ENCODE results near the gene SLC6A5. TPM values are rescaled to one million over a fixed set of nuclear protein-coding genes. Genes with fewer than 3 reads are reported as not detected.

Gene SLC6A5
- total and polyA plus RNA-seq, 10 of the 15 experiments (the other 5 are each of a cell fraction or from before 2014, with no cell fraction given): 0.01 TPM; not detected in 9

GRCh38 chr11:20616920-20617319 is 17.5 kb downstream of the SLC6A5 start:
- H3K36me3 ChIP-seq (ENCODE audit: control insufficient read depth in 2 of 2, insufficient read depth in 2 of 2, low read length in 1 of 2): no peaks in the 10 kb centered on the region
- no peak overlapping the region for H3K4me3 ChIP-seq
- SMC1A ChIA-PET (ENCODE audit: uncharacterized antibody, unreplicated experiment): no interaction called here
- no peaks in the 10 kb centered on the region for H3K79me2 ChIP-seq (ENCODE audit: control insufficient read depth, insufficient read depth, low read length)
- POLR2A ChIA-PET: no interaction called here
- 25% methylated on average over 5 of the region's 5 CpGs for WGBS (ENCODE audit: insufficient coverage, insufficient replicate concordance, low lambda C conversion rate, missing lambda C conversion rate)
- H3K9ac ChIP-seq (ENCODE audit: control insufficient read depth, insufficient read depth, low read length): no peak overlapping the region
- RAD21 ChIA-PET (ENCODE audit: unreplicated experiment): no interaction called here
- H3K4me2 ChIP-seq (ENCODE audit: control insufficient read depth, insufficient read depth): no peak overlapping the region
- H3K9me3 ChIP-seq (replicated peaks; ENCODE audit: control insufficient read depth, insufficient read depth, low read length): no peaks in the 10 kb centered on the region
- H3K27ac ChIP-seq (ENCODE audit: control insufficient read depth, insufficient read depth): no peak overlapping the region
- no TSS peak for BruUV-seq (replicated peaks)
- H3K4me1 ChIP-seq (ENCODE audit: control insufficient read depth, insufficient read depth, low read length): no peaks in the 10 kb centered on the region
- DNase-seq (ENCODE audit: low read depth, low spot score): no peak
- H3K27me3 ChIP-seq (replicated peaks in 1 of 2; ENCODE audit: control insufficient read depth in 2 of 2, insufficient read depth in 2 of 2, low read length in 1 of 2): no peaks in the 10 kb centered on the region
- no peaks in the 10 kb centered on the region for H4K20me1 ChIP-seq (ENCODE audit: control insufficient read depth, insufficient read depth)
- TF ChIP-seq HCFC1 (IDR thresholded peaks at IDR 0.05; ENCODE audit: low read length): no peak
- TF ChIP-seq SMC3 (IDR thresholded peaks at IDR 0.05; ENCODE audit: borderline replicate concordance, low read length): no peak
- TF ChIP-seq MEF2A (IDR thresholded peaks at IDR 0.05; ENCODE audit: insufficient read depth, low read depth, low read length): no peak
- TF ChIP-seq TARDBP (IDR thresholded peaks at IDR 0.05; ENCODE audit: borderline replicate concordance): no peak
- TF ChIP-seq TCF12 (IDR thresholded peaks at IDR 0.05; ENCODE audit: low read depth, low read length): no peak
- TF ChIP-seq SREBF1 (IDR thresholded peaks at IDR 0.05; ENCODE audit: low read length): no peak
- TF ChIP-seq SUPT20H (IDR thresholded peaks at IDR 0.05; ENCODE audit: borderline replicate concordance, control insufficient read depth, low read depth, low read length): no peak
- no peak for TF ChIP-seq POLR2AphosphoS5 (IDR thresholded peaks at IDR 0.05; ENCODE audit: low read length)
- no peak for TF ChIP-seq ZNF274 (IDR thresholded peaks at IDR 0.05; ENCODE audit: insufficient read depth, insufficient read length)
- TF ChIP-seq ZSCAN29 (IDR thresholded peaks at IDR 0.05): no peak
- TF ChIP-seq NFIC (IDR thresholded peaks at IDR 0.05; ENCODE audit: low read depth, low read length): no peak
- no peak for TF ChIP-seq SIX5 (IDR thresholded peaks at IDR 0.05; ENCODE audit: low read depth, low read length, severe bottlenecking)
- TF ChIP-seq TCF3 (IDR thresholded peaks at IDR 0.05; ENCODE audit: borderline replicate concordance, insufficient read depth, low read depth, low read length): no peak
- no peak for TF ChIP-seq CTCF (IDR thresholded peaks at IDR 0.05 in 2 of 3, conservative IDR thresholded peaks at IDR 0.05 in 1 of 3; ENCODE audit: control insufficient read depth in 2 of 3, extremely low read depth in 1 of 3, insufficient read depth in 1 of 3, low read depth in 3 of 3, low read length in 3 of 3)
- no peak for TF ChIP-seq RFX5 (IDR thresholded peaks at IDR 0.05; ENCODE audit: low read depth, low read length)
- TF ChIP-seq PAX8 (IDR thresholded peaks at IDR 0.05): no peak
- in situ Hi-C loops (cut with MboI): no loop called here
- no peak for ATAC-seq
- H2AFZ ChIP-seq (ENCODE audit: control insufficient read depth, low read depth, low read length): no peak overlapping the region
- FAIRE-seq: no peak
- CTCF ChIA-PET: no interaction called here
- intact Hi-C loops (cut with micrococcal nuclease; ENCODE audit: unreplicated experiment): no loop called here

Data from GM12878 (cell line).